GM19372 (cell line): Measurements from ENCODE around the gene MCRIP1.

Experiments used
- ATAC-seq: cut with Tn5 transposase; IDR thresholded peaks from one replicate; pipeline ENCODE4 v1.9.1; 2021; ENCODE audit warnings: mild to moderate bottlenecking, low read depth, moderate library complexity; ENCODE audit not compliant: unreplicated experiment

MCRIP1 gene, protein sequence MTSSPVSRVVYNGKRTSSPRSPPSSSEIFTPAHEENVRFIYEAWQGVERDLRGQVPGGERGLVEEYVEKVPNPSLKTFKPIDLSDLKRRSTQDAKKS

DNA sequence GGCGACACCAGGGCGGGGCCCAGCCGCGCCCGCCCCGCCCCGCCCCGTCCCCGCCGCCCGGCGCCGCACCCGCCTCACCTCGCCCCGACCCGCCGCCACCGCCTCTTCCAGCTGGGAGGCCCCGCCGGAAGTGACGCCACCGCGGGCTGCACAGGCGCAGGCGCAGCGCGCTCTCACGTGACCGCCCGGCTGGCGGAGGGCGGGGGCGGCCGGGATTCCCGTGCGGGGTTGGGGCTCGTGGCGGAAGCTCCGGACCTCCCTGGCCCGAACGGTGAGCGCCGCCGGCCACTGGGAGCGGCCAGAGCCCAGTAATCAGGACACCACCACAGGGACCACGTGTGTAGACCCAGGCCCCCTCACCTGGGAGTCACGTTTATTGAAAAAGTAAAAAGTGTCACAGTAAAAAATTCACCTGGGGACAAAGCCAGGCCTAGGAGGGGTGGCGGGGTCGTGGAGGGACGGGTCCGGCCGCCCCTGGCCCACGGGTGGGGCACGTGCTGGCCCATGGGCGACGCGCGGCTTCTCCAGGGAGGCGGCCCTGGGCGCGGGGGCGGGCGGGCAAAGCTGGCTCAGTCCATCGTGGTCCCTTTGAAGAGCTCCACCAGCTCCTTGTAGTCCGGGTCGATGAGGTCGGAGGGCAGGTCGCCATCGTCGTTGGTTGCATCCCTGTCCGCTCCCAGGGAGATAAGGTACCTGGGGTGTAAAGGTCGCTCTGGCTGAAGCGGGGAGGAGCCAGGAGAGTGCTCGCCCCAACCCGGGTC, at the start of gene MCRIP1:
TSS of gene MCRIP1 (minus strand) at position 132 of the 761 bp plus-strand sequence. CDS start 8,785 bp downstream, outside the sequence.
- ATAC-seq = peak; percentile 13

DNA sequence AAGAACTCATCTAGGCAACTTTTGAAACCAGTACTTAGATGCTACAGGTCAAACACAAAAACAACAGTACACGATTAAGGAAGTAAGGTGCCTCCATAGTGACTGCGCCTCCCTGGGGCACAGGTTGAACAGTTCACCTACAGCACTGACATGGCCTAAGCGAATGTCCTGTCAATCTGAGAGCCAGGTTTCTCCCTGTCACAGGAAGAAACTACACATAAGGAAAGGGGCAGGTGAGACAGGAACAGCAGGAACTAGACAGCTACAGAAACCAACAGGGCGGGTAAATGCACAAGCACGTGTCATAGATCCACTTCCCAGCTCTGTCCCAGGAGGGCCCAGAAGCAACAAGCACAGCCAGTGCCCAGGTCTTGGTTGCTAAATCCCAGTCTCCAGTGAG, 46.0 kb upstream of the MCRIP1 start:
- no peak for ATAC-seq

DNA sequence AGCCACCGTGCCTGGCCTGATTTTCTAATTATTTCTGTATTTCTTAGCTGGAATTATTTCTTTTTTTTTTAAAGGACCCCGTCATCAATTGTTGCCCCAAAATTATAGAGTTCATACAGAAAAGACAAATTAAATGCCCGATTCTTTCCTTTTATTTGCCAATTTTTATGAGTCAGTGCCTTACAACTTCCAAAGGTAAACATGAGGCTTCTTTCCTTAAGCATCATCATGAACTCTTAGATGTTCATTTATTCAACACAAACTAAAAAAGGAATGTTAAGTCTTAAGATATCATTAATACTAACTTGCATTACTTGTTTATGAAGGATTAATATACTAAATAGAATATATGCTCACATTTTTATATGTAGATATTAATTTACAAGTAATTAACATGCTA, 45.2 kb upstream of the MCRIP1 start:
- ATAC-seq = no peak

DNA sequence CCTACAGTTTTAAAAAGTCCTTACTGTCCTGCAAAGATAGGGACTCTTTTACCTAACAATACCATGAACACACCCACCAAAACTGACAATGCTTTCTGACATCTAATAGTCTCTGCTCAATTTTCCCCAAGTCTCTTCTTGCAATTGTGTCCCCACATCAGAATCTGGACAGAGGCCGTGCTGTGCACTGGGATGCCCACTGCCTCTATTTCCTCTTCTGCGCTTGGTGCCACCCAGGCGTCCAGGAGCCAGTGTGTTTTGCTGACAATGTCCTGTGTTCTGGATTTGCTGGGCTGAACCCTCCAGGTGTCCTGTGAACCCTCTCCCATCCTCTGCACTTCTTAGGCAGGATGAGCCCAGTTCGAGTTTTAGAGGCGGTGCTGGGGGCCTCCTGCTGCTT, 44.5 kb upstream of the MCRIP1 start:
- ATAC-seq = no peak

DNA sequence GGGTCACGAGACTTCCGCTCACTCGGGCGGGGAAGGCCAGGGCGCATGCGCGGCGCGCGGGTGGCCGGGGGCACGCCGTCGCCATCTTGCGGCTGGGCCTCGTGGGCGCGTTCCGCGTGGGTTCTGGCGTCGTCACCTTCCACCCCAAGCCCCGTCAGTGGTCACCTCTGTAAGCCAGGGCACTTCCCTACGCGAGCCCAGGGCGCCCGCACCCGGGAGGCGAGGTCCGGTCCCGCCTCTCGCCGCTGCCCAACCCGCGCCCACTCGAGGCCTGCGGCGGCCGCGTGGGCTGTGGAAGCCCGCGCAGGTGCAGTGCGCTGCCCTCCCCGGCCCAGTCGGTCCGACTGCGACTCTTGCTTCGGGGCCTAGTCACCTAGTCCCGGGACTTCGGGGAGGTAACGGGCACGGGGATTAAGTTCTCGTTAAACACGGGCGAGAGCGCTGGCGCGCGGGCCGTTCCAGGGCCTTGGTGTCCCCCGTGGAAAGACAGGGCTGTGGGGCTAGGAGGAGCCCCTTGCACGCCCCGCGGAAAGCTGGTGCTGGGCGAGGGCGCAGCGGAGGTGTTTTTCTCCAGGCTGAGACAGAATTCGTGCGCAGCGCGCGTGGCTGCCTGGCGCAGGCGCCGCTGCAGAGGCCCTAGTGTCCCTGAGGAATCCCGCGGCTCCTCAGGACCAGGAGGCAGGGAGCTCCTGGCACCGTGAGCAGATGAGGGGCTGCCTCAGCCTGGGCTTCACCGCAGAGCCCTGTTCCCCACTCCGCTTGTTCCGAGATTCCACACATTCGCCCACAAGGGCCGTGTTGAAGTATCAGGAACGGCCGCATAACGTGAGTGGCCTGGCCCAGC, 38.5 kb upstream of the MCRIP1 start:
- ATAC-seq = peak; percentile 56

- ATAC-seq = peak; percentile 27
Observed at GRCh38 chr17:81870981-81871386, 37.9 kb upstream of the MCRIP1 start, which contains the start of gene ARHGDIA. Gene ARHGDIA, minus strand, starts transcription at chr17:81871337. Its CDS starts 1,407 bp downstream, at chr17:81869930.

DNA sequence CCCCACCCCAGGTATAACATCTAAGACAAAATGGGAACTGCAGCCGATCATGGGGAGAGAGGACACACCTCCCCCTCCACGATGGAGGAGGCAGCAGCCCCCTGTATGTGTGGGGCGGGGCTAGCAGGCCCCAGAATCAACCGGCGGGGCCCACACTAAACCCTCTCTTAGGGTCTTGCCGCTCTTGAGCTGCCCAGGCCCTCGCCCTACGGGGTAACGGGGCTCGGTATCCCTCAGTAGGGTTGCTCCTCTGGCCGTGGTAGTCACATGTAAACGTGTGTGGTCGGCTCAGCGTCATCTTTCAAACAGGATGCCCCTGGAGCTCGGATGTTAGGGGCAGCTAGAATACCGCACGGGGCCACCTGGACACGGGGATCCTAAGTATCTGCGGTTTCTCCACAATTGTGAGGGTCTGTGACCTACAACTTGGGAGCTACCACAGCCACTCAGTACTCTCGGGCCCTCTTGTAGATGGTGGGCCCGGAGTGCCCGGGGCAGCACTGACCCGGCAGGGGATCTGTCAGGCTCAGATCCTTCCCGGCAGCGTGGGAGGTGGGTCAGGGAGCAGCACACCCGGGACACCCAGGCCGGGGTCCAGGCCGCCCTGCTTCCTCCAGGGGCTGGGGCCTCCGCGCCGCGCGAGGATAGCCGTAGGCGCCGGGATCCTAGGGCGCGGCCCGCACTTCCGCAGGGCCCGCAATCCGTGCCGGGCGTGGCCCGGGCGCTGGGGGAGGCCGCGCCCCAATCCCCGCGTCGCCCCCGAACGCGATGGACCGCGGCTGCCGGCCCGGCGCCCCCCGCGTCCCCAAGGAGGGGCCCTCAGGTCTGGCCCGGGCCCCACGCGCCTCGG, 37.3 kb upstream of the MCRIP1 start:
- ATAC-seq = peak; percentile 9

DNA sequence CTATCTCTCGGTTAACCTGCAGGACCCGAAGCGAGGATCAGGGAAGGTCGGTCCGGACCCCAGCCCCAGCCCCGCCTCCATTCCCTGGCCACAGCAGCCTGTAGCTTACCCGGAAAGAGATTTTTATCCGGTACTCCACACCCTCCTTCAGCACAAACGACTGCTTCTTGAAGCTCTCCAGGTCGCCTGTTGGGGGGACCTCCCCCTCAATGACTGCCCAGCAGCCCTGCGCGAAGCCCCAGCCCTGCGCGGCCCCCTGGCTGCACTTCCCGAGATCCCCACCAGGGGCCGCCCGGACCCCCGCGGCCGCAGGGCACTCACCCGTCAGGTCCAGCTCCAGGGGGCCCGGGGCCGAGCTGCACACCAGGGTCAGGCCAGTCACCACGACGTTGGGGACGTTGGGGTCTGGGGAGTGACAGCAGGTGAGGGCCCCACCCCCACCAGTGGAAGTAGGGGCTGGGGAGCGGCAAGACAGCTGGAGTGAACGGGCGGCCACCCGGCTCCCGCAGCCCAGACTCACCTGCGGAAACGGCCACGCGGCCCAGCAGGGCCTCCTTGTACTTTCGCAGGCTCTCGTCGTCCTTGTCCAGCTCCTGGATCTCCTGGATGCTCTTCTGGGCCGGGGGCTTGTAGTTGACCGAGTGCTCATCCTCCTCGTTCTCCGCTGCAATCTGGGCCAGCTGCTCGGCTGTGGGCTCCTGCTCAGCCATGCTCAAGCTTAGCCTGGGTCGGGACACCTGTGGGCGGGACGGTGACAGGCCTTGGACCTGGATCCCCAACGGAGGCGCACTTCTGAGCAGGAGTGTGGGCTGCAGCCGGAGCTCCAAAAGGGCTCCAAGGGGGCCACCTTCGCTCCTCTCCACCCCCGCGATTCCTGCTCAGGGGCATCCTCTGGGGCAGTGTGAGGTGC, 36.4 kb upstream of the MCRIP1 start:
- no peak for ATAC-seq

GRCh38 chr17:81868674-81869220, 35.7 kb upstream of the MCRIP1 start:
- no peak for ATAC-seq

DNA sequence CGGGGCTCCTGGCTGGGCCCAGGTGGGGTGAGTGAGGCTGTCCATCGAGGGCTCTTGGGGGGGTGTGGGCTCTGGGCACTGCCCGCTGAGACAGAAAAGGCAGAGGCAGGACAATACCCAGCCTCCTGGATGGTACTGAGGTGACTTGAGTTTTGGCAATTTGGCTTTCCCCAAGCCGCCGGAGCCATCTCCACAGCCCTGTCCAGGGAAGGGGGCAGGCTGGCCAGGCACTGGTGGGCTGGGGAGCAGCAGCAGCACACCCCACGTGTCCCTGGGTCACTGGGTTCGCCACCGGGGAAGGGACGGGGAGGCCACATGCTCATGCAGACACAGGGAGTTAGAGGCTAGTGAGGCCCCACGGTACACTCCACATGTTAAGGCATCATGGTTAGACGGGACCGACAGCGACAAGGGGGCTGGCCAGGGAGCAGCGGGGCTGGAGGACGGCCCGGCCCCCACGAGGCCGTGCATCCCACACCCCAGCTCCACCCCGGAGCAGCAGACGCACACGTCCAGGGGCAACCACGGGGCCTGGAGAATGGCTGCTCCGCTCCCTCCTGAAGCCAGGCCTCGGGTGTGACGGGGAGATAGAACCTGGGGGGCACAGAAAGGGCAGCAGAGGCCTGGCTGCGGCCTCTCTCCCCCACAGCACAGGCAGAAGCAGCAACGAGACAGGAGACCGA, 35.0 kb upstream of the MCRIP1 start:
- ATAC-seq = no peak

DNA sequence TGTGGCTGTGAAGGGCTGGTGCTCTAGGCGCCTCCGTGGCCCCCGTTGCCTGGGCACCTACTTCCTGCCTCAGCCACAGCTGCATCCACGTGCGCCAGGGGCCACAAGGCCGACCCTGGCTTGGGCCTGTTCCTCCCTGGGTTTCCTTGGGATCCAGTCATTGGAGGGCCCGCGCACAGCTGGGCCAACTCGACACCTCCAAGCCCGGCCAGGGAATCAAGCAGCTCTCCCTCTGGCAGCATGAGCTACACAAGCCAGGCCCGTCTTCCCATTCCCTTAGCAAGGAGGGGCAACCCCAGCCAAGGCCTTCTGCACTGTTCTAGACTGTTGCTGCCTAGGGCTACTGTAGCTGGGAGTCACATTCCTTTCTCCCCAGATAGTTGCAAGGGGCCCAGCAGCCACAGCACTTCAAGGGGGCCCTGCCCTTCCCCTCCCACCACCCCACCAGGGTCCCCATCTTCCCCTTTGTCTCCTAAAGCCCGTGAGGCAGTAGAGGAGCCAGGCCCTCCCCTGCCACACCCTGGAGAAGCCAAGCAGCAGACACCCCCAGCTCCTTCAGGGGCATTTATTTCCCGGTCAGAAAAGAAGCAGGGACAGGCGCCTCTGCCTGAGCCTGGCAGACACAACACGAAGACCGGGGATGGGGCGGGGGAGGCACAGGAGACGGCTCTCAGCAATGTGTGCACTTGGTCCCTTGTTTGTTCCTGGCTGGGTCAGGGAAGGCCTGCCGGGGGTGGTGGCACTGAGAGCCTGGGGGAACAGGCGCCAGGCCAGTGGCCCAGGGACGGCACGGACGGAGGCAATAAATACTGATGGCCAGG, 34.3 kb upstream of the MCRIP1 start:
- ATAC-seq = no peak

DNA sequence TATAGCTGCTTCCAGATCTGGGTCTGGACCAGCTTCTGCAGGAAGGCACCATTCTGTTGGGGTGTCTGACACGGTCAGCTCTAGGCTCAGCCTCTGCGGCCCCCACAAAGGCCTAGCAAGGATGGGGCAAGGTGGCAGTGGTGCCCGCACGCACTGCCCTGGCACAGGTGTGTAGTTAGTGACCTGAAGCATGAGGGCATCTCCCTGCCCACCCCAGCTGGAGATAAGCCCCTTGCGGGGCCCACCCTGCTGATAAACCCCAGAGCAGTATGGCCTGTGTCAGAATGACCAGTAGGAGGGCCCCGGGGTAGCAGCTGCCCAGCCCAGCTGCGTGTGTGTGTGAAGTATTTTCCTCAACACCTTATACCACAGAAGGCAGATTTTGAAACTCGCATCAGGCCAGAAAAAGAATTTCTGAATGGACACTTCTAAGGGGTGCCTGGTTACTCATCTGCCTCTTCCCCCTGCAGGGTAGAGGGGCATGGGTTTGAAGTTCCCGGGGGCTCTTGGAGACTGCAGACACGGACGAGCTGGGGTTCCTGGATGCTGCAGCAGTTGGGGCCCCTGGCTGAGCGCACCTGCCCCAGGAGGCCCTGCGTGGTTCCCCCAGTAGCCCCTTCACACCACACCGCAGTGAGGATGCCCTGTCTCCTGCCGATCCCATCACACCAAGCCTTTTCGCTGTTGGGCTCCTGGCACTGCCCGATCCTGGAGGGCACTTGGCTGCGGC, 33.5 kb upstream of the MCRIP1 start:
- ATAC-seq = no peak

GRCh38 chr17:81865733-81866439, 32.8 kb upstream of the MCRIP1 start:
- ATAC-seq = no peak

- no peak for ATAC-seq
Observed at GRCh38 chr17:81865358-81865732, 32.3 kb upstream of the MCRIP1 start.

DNA sequence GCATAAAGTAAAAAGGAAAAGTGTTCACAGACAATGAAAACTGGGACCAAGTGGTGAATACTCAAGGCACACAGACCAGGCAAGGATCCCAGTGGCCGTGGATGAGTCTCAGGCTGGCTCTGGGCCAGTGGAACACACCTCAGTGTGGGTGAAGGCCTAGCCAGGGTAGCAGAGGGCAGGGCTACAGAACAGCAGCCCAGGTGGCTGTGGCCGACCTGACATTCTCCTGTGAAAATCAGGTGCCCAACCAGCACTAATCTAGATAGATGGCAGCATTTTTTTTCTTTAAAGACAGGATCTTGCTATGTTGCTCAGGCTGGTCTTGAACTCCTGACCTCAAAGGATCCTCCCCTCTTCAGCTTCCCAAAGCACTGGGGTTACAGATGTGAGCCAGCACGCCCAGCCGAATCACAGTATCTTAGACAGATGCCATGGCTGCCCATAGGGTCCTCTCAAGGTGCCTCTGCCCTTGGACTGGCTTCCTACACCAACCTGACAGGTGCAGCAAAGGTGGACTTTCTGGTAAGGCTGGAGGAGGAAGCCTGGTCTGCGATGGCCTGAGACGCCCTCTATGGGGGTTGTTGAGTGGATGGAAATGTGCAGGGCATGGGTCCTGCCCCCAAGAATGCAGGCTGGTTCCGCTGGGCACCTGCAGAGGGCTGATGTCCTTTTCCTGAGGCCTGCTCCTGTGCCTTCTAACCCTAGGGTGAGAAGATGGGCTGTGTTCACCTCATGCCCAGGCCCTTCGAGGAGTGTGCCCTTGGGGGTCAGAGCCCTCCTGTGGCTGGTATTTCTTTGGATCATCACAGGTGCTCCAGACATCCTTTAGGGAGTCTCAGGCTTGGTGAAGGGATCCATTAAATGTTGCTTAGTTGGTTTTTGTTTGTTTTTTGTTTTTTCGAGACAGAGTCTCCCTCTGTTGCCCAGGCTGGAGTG, 31.0 kb upstream of the MCRIP1 start:
- ATAC-seq = no peak
